NCI-H2196 treated with DMSO at 0.1 percent for 48 hours (cell line): Measurements from ENCODE around the gene CST8.

Source experiments
- DNase-seq: peaks from one replicate; lab custom pipeline; 2025; ENCODE audit not compliant: unreplicated experiment; lab: John Stamatoyannopoulos, UW

The CST8 gene

DNA sequence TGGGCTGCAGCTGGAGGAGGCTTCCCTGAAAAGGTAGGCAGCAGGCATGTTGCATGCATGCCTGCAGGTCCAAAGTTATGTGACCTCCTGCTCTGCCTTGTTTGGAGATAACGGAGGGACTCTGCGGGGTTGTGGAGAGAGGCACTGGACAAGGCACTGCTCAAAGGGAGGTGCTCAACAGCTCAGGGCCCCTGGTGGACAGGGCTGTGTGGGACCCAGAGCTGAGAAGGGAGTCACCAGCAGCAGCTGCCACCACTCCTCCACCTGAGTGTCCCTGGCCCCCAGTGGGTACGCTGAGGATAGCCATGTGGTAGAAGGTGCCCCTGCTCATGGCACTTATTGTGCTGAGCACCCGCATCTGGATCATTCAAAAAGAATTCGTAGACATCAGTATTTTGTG is 15.5 kb upstream of the CST8 start:
- no peak for DNase-seq

DNA sequence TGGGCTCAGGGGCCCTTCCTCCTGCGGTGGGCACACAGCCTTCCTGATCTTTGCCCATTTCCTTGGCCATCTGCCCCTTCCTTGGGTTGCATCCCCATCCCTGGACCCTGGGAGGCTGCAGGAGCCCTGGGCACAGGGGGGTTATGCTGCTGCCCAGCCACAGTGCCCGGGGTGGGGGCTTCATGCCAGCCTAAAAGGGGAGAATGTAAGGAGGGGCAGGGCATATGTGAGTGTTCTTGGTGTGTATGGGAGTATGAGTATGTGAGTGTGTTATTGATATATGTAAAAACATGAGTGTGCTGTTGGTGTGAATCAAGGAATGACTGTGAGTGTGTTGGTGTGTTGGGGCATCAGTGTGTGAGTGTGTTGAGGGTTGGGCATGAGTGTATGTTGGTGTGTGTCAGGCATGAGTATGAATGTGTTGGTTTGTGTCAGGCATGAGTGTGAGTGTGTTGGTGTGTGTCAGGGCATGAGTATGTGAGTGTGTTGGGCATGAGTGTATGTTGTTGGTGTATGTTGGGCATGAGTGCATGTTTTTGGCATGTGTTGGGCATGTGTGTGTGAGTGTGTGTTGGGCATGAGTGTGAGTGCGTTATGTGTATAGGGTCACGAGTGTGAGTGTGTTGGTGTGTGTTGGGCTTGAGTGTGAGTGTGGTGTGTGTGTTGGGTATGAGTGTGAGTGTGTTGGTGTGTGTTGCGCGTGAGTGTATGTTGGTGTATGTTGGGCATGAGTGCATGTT is 14.7 kb upstream of the CST8 start:
- DNase-seq: no peak

DNA sequence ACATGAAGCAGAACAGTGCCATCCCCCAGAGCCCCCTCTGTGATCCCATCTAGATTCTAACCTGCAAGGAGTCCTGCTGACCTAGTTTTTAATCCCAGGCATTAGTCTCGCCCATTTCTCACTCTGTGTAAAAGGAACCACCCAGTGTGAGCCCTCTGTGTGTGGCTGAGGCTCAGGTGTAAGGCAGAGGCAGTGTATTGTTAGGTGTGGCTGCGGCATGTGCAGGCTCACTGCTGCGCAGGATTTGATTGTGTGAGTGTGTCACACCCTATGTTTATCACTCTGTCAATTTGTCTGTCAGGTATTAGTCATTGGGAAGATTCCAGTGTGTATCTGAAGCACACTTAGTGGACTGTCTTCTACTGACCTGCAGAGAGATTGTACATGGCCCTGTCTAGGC is 13.7 kb upstream of the CST8 start:
- DNase-seq: no peak

DNA sequence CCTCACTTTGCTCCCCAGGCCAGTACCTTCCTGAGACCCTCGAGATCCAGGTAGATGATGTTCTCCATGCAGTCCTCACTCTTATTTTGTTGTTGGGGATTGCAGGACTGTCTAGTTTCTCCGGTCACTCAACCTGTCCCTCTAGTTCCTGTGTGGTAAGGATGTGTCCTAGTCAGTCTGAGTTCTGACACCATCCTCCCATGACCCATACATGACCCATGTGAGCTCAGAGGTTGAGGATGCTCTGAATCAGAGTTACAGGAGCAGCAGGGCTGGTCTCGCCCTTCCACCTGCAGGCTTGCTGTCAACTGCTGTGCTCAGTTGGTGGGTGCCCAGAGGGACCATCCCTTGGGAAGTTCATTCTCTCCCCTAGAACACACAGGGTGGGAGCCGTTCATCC is 11.9 kb upstream of the CST8 start:
- DNase-seq: no peak

DNA sequence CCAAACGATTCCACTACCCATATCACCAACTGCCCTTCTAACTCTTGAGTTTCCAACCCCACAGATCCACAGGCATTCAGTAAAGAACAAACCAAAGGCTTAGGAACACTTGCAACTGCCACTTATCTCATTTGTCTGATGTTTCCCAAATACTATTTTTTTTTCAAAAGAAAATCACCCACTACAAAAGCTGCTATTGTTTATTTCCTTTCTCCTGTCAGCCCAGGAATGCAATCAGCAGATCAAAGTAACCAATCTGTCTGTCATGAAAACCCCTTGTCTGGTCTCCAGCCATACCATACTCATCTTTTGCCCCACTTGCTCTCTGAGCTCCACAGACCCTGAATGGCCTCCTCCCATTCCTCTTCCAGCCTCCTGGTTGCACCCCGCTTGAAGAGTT is 8.8 kb upstream of the CST8 start:
- DNase-seq: no peak

DNA sequence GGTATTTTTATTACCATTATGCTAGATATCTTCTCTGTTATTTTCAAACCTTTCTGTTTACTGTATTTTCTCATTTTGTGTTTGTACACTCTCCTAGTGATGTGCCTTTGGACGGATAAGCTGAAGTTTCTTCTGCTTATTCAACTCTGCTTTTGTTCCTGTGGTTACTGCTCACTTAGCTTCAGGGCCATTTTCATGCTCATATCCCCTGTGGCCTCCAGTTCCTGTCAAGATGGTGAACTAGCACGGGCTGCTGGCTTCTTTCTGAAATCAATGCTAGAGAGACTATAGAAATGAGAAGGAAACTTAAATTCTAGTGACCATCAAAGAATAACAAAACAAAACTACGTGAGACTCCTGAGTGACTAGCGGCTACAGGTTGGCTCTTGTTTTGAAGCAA is 6.8 kb upstream of the CST8 start:
- no peak for DNase-seq

DNA sequence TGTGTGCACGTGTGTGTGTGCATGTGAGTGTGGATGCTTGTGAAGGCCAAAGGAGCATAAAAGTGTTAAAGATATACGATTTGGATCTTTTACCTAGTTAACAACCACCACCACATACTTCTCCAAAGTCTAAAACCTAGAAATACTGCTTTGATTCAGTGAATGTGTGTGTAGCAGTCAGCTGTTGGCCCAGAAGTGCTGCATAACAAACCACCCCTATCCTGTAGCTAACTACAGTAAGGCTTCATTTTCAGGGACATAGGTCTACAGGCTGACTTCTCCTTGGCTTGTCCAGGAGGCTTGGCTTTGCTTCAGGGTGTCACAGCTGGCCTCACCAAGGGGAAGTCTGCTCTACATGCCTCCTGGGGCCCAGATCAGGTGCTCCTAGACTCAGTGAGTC is 2.4 kb upstream of the CST8 start:
- DNase-seq: no peak

DNA sequence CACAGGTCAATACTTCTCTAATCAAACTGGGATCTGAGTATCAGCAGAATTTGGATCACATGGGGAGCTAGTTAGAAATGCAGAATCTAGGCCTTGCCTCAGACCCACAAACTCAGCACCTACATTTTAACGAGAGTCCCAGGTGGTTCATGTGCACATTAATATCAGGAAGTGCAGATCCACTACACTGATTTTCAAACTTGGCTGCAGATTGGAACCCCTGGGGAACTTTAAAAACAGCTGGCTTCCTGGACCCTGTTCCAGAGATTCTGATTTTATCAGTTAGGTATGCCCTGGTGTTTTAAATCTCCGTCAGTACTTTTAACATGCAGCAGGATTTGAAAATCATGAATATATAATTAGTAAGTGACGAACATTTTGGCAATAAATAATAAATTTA is 1.9 kb upstream of the CST8 start:
- DNase-seq: no peak

DNA sequence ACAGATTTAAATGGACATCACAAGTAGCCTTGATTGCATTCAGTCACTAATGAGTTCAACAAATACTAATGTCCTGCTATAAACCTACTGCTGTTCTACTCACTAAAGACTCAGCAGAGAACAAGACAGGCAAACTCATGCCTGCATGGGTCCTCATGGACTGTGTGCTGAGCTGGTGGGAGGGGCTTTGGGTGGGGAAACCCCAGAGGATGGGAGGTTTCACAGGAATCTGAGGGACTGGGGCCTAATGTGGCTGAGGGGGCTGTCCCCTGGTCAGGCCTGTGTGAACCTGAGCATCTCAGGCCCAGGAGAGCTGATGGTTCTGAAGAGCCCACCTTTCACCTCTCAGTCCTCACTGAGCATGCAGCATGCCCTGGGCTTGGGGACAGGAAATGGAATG is 1.4 kb downstream of the CST8 start:
- no peak for DNase-seq

DNA sequence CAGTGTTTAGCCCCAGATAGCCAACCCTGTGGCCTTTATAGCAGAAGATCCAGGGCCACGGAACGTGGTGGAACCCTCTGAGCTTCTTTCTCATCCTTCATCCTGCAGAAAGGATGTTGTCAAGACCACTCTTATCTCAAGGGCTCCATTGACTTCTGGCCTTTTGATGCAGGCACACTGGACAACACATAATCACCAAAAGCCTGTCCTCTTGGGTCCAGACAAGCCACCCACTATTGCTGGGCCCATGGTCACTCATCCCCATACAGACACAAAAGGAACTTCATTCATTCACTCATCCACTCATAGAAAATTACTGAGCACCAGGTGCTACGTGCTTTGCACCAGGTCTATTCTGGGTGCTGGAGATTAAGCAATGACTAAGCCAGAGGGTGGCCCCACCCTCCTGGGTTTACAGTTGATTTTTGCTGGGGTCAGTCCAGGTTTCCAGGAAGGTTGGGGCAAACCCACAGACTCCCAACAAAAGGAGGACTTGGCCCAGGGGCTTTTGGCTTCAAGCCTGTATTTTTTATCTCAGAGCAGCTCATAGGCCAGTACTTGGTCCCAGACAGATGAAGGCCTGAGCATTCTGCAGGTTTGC is 2.4 kb downstream of the CST8 start:
- no peak for DNase-seq

DNA sequence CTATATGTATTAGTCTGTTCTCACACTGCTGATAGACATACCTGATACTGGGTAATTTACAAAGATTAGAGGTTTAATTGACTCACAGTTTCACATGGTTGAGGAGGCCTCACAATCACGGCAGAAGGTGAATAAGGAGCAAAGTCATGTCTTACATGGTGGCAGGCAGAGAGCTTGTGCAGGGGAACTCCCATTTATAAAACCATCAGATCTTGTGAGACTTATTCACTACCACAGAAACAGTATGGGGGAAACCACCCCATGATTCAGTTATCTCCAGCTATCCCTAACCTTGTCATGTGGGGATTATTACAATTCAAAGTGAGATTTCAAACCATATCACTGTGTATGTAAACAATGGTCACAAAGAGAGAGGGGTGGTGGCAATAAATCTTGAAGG is 6.6 kb downstream of the CST8 start:
- no peak for DNase-seq

DNA sequence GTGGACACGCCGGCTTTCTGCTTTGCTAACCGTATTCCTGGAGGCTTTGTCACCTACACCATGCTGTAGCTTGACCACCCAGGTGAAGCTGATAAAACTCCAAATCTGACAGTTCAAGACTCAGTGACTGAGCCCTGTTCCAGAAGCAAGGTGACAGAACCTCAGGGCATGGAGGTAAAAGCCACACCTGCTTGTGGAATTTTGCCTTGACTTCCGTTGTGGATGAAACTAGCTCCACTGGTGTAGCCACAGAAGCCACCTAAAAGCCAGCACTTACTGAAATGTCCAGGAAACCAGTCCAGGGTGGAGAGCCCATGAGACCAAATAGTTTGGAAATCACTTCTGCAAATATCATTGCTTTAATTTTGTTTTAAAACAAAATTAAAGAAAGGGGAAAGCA is 11.0 kb downstream of the CST8 start:
- no peak for DNase-seq

DNA sequence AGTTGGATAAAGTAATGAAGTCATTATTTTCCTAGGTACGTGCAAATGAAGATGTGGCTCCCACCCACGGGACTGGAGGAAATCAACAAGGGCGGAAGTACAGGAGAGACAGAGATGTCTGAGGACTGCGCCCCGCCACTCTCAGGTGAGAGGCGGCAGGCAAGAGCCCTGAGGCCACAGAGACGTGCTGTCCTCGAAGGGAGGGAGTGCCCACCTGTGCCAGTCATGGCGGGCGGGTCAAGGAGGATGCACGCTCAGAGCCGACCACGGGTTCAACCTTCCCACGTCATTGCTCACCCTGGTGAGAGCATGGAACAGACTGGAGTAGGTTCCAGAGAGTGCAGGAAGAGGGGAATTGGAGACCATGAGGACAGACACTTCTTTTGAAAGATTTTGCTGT is 12.7 kb downstream of the CST8 start:
- DNase-seq: no peak

DNA sequence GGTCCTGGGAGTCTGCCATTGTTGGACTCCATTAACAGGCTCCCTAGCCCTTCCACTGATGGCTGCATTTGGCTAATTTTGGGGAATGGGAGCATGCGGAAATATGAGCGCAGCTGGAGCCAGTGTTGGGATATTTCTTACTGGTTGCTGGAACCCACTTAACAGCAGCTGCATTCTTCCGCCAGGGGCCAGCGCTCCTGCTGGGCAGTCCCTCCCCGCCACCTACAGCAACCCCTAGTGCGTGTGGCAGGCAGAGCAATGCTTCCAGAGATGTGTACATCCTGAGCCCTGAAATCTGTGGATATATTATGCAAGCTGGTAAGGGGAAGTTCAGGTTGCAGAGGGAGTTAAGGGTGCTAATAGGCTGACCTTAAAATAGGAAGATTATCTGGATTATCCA is 16.4 kb downstream of the CST8 start:
- DNase-seq: no peak

DNA sequence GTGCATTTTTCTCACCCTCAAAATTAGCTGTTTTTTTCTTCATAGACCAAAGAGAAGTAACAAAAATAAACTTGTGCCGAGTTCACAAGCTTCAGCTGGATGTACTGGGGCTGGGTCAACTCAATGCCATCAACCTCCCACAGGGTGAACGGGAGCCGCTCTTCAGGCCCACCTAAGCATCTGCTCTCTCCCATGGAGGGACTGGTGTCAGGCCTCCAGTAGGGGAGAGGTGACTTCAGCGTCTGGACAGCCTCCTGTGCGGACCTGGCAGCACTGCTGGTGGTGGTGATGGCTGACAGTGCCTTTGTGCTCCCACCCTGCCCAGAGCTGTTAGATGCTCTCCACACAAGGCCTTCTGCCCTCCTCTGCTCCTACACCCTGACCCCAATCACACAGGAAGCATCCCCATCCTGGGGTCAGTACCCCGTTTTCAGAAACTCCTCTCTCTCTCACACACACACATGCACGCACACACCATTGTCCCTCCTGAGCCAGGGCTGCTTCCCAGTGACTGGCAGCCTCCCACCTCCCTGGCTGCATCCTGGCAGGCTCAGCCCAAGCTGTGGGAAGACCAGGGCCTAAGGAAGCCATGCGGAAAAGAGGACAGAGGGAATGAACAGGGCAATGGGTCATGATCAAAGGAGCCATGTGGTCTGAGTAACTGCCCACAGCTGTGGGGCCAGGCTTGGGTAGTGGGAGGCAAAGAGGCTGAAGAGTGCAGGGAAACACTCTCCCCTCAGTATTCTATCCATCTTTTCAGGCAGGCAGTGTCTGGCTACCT is 17.7 kb downstream of the CST8 start:
- no peak for DNase-seq

DNA sequence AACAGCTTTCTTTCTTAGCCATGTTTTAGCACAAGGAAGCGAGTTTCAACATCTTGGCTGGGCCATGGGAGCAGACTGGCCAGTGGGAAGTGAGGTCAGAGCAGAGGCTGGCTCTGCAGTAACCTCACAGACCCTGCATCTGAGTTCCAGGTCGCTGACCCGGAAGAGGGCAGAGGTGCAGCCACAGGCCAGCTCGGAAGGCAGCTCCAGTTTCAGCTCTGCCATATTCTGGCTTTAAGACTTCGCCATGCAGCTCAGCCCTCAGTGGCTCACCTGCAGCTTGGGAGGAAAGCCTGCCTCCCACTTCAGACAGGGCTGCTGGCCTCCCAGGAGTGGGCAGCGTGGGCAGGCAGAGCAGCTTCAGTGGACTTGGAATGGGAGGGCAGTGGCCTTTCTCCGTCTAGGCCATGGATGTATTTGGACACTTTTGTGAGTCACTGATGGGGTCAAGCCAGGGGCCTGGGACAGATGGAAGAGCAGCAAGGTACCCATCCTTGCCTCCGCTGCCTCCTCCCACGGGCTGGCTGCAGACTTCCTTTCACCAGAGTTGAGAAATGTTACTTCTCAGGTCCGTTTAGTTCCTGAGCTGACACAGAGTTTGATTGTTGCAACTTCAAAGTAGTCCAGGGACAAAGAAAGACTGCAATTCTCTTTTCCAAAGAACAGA is 18.5 kb downstream of the CST8 start:
- DNase-seq: no peak

DNA sequence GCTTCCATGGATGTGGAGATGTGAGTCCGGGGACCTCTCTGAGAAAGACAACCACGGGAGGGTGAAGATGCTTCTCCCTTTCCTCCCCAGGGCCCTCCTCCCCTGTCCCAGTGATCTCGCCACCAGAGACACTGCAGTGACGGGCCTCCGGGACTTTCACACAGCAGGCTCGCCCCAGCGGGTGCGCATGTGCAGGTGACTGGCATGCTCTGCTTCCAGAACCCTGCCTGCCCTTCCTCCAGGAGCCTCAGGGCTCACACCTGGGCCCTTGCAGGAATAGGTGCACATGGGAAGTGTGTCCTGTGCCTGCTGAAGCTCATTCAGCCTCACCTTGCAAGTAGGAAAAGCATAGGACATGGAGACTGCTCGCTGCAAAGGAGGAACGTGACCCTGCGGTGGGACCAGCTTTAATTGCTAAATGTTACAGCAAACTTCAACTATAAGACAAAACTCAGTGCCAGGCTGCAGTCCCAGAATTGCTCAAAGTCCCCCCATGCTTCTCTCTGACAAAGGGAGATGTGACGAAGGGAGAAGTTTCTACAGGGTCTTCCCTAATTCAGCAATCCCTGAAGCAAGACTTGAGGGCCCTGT is 19.2 kb downstream of the CST8 start:
- DNase-seq: no peak

DNA sequence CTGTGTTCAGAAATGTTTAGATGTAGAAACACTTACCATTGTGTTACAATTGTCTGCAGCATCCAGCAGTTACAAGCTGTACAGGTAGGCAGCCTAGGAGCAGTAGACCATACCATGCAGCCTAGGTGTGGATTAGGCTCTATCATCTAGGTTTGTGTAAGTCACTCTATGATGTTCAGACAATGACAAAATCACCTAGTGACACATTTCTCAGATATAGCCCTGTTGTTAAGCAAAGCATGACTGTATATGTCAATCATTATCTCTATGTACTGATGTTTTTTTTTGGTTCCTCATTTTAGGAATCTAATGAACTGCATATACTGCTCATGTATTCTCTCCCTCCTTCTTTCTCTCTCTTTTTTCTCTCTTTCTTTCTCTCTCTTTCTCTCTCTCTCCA is 22.2 kb downstream of the CST8 start:
- DNase-seq: no peak

DNA sequence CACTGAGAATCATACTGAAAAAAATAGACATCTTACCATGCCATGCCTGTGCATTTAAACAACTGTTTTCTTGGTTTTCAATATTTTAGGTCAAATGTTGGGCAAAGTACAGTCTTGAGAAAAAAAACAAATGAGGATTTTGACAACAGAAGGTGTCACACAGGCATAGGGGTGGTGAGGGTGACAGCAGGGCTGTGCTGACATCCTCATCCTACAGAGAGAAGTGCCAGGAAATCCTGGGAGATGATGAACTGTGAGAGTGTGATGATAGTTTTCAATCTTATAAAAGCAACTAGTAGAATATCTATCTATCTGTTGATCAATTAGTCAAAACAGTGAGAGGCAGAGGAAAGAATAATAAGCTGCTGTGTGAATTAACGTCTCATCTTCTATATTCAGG is 23.9 kb downstream of the CST8 start:
- no peak for DNase-seq

DNA sequence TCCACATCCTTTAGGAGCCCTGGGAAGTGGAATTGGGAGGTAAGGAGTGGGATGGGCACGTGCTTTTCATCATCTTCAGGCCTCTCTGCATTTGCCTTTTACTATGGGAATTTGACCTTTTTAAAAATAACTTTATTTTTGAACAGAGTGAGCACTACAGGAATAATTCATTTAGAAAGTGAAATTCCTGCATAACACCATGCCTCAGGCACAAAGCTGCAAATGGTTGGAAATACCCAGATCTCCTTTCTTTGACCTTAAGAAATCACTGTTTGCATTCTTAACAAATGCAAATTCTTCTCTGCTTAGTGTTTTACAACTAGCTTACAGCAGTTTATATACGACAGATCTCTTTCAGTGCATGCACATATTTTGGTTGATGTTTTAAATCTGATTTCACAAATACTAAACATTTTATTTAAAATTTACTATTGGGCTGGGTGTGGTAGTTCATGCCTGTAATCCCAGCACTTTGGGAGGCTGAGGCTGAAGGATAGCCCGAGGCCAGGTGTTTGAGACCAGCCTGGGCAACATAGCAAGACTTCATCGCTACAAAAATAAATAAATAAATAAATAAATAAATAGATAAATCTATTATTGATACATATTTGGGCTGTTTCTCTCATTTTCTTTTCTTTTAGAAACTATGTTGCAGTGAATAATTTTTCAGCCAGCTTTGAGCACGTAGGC is 24.5 kb downstream of the CST8 start:
- no peak for DNase-seq

DNA sequence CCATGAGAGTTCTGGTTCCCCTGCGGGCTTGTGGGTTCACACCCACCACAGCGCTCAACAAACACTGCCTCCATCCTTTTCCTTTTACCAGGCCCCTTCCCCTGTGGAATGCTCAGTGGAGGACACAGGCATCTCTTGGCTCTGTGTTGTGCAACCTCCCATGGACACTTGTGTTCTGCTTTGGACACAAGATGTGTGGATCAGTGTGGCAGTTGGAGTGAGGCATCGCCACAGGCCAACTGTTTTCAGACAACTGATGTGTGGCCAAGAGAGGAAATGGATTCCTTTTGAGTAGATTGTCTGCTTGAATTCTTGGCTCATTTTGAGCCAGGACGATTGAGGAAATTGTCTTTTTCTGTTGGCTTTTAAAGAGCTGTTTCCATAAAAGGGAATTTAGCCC is 26.8 kb downstream of the CST8 start:
- no peak for DNase-seq
